Measurements from ENCODE around the gene TSPAN17. TPM values are rescaled to one million over a fixed set of nuclear protein-coding genes. Genes with fewer than 3 reads are reported as not detected.
A peak's percentile ranks its signal among the peaks of the same experiment; 100 is the strongest.

Gene TSPAN17
- total RNA-seq, 1 donor from 2014 or later = 16.9 TPM

GRCh38 chr5:176627582-176627981 is 19.7 kb upstream of the TSPAN17 start:
- Histone ChIP-seq H3K36me3 (no peaks in the 10 kb centered on the region), H3K4me3 (no peak overlapping the region), H3K9me3 (no peaks in the 10 kb centered on the region), H3K4me1 (peaks cover 14% of the 10 kb centered on the region), H3K27me3 (no peaks in the 10 kb centered on the region), H3K27ac (no peak overlapping the region)
- no peak for DNase-seq (ENCODE audit: extremely low spot score in 2 of 2)
- TF ChIP-seq POLR2AphosphoS5 (IDR thresholded peaks at IDR 0.05; ENCODE audit: insufficient read depth in 1 of 2, low read depth in 1 of 2) = no peak
- no peak for TF ChIP-seq CTCF (IDR thresholded peaks at IDR 0.05)
- intact Hi-C loops (cut with DNase I) = no loop called here

- no peak for TF ChIP-seq POLR2A (IDR thresholded peaks at IDR 0.05)
- no peak for TF ChIP-seq CTCF (IDR thresholded peaks at IDR 0.05)
- TF ChIP-seq POLR2AphosphoS5 (IDR thresholded peaks at IDR 0.05; ENCODE audit: insufficient read depth in 1 of 2, low read depth in 1 of 2) = no peak
- intact Hi-C loops (cut with DNase I) = no loop called here
- Histone ChIP-seq H3K27ac (no peak overlapping the region), H3K9me3 (no peaks in the 10 kb centered on the region), H3K4me3 (no peak overlapping the region), H3K36me3 (no peaks in the 10 kb centered on the region), H3K27me3 (no peaks in the 10 kb centered on the region), H3K4me1 (peaks cover 14% of the 10 kb centered on the region)
- DNase-seq (ENCODE audit: extremely low spot score in 2 of 2) = no peak
Measured at GRCh38 chr5:176628406-176629228, 18.7 kb upstream of the TSPAN17 start.

- TF ChIP-seq POLR2AphosphoS5 (IDR thresholded peaks at IDR 0.05; ENCODE audit: insufficient read depth in 1 of 2, low read depth in 1 of 2) (no peak), CTCF (IDR thresholded peaks at IDR 0.05) (no peak), POLR2A (IDR thresholded peaks at IDR 0.05) (no peak)
- DNase-seq (ENCODE audit: extremely low spot score in 2 of 2) = no peak
- intact Hi-C loops (cut with DNase I) = no loop called here
- Histone ChIP-seq H3K9me3 (no peaks in the 10 kb centered on the region), H3K27me3 (no peaks in the 10 kb centered on the region), H3K4me3 (peak overlapping the region in 1 of 2 donors; percentile 55), H3K27ac (no peak overlapping the region), H3K4me1 (peaks cover 14% of the 10 kb centered on the region), H3K36me3 (no peaks in the 10 kb centered on the region)
Measured at GRCh38 chr5:176629317-176629852, 17.9 kb upstream of the TSPAN17 start.

GRCh38 chr5:176629853-176630680 is 17.2 kb upstream of the TSPAN17 start, which contains the start of the genes EIF4E1B and SNCB:
Gene EIF4E1B (plus strand): TSS chr5:176630675. CDS start chr5:176642788, 12,113 bp downstream.
Gene SNCB (minus strand): TSS chr5:176630534. CDS start chr5:176629654, 880 bp downstream.
- H3K27ac ChIP-seq = no peak within 1 kb of the TSS
- DNase-seq (ENCODE audit: extremely low spot score in 2 of 2) = no peak
- H3K4me3 ChIP-seq = peak within 1 kb of the TSS; percentile 30 to 55
- peaks cover 14% of the 10 kb centered on the region for H3K4me1 ChIP-seq
- H3K9me3 ChIP-seq = no peaks in the 10 kb centered on the region
- intact Hi-C loops (cut with DNase I) = no loop called here
- no peaks in the 10 kb centered on the region for H3K27me3 ChIP-seq
- TF ChIP-seq POLR2AphosphoS5 (IDR thresholded peaks at IDR 0.05; ENCODE audit: insufficient read depth in 1 of 2, low read depth in 1 of 2) = no peak
- no peak for TF ChIP-seq CTCF (IDR thresholded peaks at IDR 0.05)
- TF ChIP-seq POLR2A (IDR thresholded peaks at IDR 0.05) = no peak
- no peaks in the 10 kb centered on the region for H3K36me3 ChIP-seq

All from vagina (tissue), 2 donors.